Endothelial cell of umbilical vein (primary cell): ENCODE data around the gene FES. TPM values are rescaled to one million over a fixed set of nuclear protein-coding genes. Genes with fewer than 3 reads are reported as not detected.

Source experiments
- BruUV-seq: library from RNA; stranded (reverse); fragments of 400-500 nt; replicated peaks from 2 replicates; lab custom pipeline; 2021; lab: Mats Ljungman, UMichigan
- CTCF ChIA-PET: fragments of 300-600, 350-600 bp; sonication (Branson Sonifier 250); formaldehyde crosslinking; loops from one replicate; lab custom pipeline; 2021; ENCODE audit warnings: antibody characterized with exemption, inconsistent platforms; lab: Charles Lee
- POLR2A ChIA-PET: fragments of 300-600, 350-600 bp; sonication (Branson Sonifier 250); formaldehyde crosslinking; loops from one replicate; lab custom pipeline; 2021; ENCODE audit warnings: antibody characterized with exemption, inconsistent platforms; lab: Charles Lee
- DNase-seq: peaks from one replicate; pipeline ENCODE4 v3.0.0-alpha.2; 2011; ENCODE audit warnings: low read depth, low spot score
- FAIRE-seq: peaks from 2 replicates; lab custom pipeline; 2011; peaks lifted over from hg19 to GRCh38; lab: Jason Lieb, UNC
- H2AFZ ChIP-seq: 2 replicates; pipeline ENCODE4 v1.6.0; 2012; ENCODE audit warnings: low read depth, low read length, control low read depth, inconsistent platforms
- H3K27ac ChIP-seq: 2 replicates; pipeline ENCODE4 v1.5.1; 2011; ENCODE audit warnings: low read depth, mild to moderate bottlenecking, control low read depth, low read length, moderate library complexity; ENCODE audit not compliant: insufficient read depth
- H3K27me3 ChIP-seq, 2 experiments: 2 replicates each; pipeline versions ENCODE4 v1.6.0 to v1.6.1; 2011; ENCODE audit warnings: low read length in 2 of 2, mixed read lengths in 1 of 2; ENCODE audit not compliant: control insufficient read depth in 2 of 2, insufficient read depth in 2 of 2
- H3K36me3 ChIP-seq, 2 experiments: 2 replicates in 1 of 2; 3 replicates in 1 of 2; pipeline ENCODE4 v1.5.1; 2011; ENCODE audit warnings: low read length in 2 of 2, mild to moderate bottlenecking in 1 of 2, moderate library complexity in 1 of 2; ENCODE audit not compliant: control insufficient read depth in 2 of 2, insufficient read depth in 2 of 2; ENCODE audit errors: extremely low read depth in 1 of 2
- H3K4me1 ChIP-seq: 3 replicates; pipeline ENCODE4 v1.5.1; 2011; ENCODE audit warnings: mild to moderate bottlenecking, low read length; ENCODE audit not compliant: control insufficient read depth, insufficient read depth; ENCODE audit errors: extremely low read depth
- H3K4me2 ChIP-seq: 2 replicates; pipeline ENCODE4 v1.6.1; 2011; ENCODE audit warnings: low read length, control low read depth, mixed read lengths; ENCODE audit not compliant: insufficient read depth
- H3K4me3 ChIP-seq, 3 experiments: fragments of 200-600 bp in 1 of 3; sonication (generic), shearing (Covaris generic) in 1 of 3; replicated peaks in 1 of 3; 2 replicates each; pipeline ENCODE4 v1.5.1; 2011 to 2016; ENCODE audit warnings: control low read depth in 3 of 3, low read length in 3 of 3, mild to moderate bottlenecking in 2 of 3, inconsistent platforms in 1 of 3, low read depth in 1 of 3, moderate library complexity in 1 of 3; ENCODE audit not compliant: insufficient read depth in 1 of 3
- H3K79me2 ChIP-seq: 2 replicates; pipeline ENCODE4 v1.6.0; 2012; ENCODE audit warnings: low read length, inconsistent platforms; ENCODE audit not compliant: control insufficient read depth, insufficient read depth
- H3K9ac ChIP-seq: replicated peaks from 2 replicates; pipeline ENCODE3; 2011; ENCODE audit warnings: low read length, control low read depth; ENCODE audit not compliant: insufficient read depth; ENCODE audit errors: extremely low read depth
- H3K9me1 ChIP-seq: replicated peaks from 3 replicates; pipeline ENCODE4 v1.6.0; 2011; ENCODE audit warnings: mild to moderate bottlenecking, low read length; ENCODE audit not compliant: control insufficient read depth, insufficient read depth; ENCODE audit errors: extremely low read depth
- H3K9me3 ChIP-seq: replicated peaks from 2 replicates; pipeline ENCODE4 v1.5.1; 2012; ENCODE audit warnings: low read length, inconsistent platforms; ENCODE audit not compliant: control insufficient read depth, insufficient read depth
- H4K20me1 ChIP-seq: replicated peaks from 2 replicates; pipeline ENCODE3; 2011; ENCODE audit warnings: mild to moderate bottlenecking, low read length; ENCODE audit not compliant: control insufficient read depth, insufficient read depth; ENCODE audit errors: extremely low read depth
- CTCF ChIP-seq, 2 donors: IDR thresholded peaks; 1 replicate in 1 of 2; 2 replicates in 1 of 2; pipeline ENCODE4 v1.5.1; 2011; ENCODE audit warnings: low read length in 2 of 2, mild to moderate bottlenecking in 2 of 2, moderate library complexity in 2 of 2, control low read depth in 1 of 2, inconsistent platforms in 1 of 2, low read depth in 1 of 2; ENCODE audit not compliant: insufficient read depth in 1 of 2; ENCODE audit errors: extremely low read depth in 1 of 2
- EZH2 ChIP-seq: IDR thresholded peaks from 2 replicates; pipeline ENCODE4 v1.6.1; 2012; ENCODE audit warnings: borderline replicate concordance, low read depth, mild to moderate bottlenecking, moderate library complexity, low read length, inconsistent platforms; ENCODE audit not compliant: severe bottlenecking
- MYC ChIP-seq: IDR thresholded peaks from one replicate; pipeline ENCODE4 v1.6.1; 2011; ENCODE audit warnings: mild to moderate bottlenecking, low read depth, low read length
- POLR2A ChIP-seq: IDR thresholded peaks from 2 replicates; pipeline ENCODE4 v1.6.1; 2012; ENCODE audit warnings: low read depth, mild to moderate bottlenecking, control low read depth, low read length
- dilution Hi-C: fragments of 300-500 bp; cut with MboI; formaldehyde crosslinking; loops from one replicate; pipeline ENCODE4 v1.15.0; 2019; ENCODE audit warnings: low sequenced_read_pairs; ENCODE audit not compliant: extremely low pct_ligation_motif_present
- intact Hi-C: fragments of 100-400 bp; cut with micrococcal nuclease; formaldehyde crosslinking; loops from one replicate; pipeline ENCODE4 v1.10.0; 2022
- polyA plus RNA-seq, 4 experiments: library from polyadenylated mRNA; depleted of rRNA in 3 of 4; stranded (reverse) in 3 of 4; unstranded in 1 of 4; fragments of >200 nt; gene quantifications; 2 replicates each; pipeline versions ENCODE4 v1.2.1 to v1.2.3, GENCODE V29; 2011 to 2012; ENCODE audit warnings: missing spikeins in 1 of 4
- total RNA-seq: library from RNA; stranded (reverse); gene quantifications from 2 replicates; pipeline ENCODE4 v1.2.3, GENCODE V29; 2021

Gene FES
- total and polyA plus RNA-seq, 2 donors (not counting 3 experiments of a cell fraction or from before 2014, with no cell fraction given) = 41.5 to 58.1 TPM

GRCh38 chr15:90871139-90871715 lies 13.1 kb upstream of the FES start:
- DNase-seq = no peak
- H3K27ac ChIP-seq = peak overlapping the region; percentile 89
- H3K9me1 ChIP-seq = no peaks in the 10 kb centered on the region
- no peak for FAIRE-seq
- H3K9ac ChIP-seq = peak overlapping the region; percentile 94
- dilution Hi-C loops = no loop called here
- H2AFZ ChIP-seq = peak overlapping the region; percentile 23
- ChIA-PET CTCF (interaction anchor here (0.6 to 4.0 kb wide), 3 partner anchors 14 to 302 kb away, joined by 3 to 26 read pairs (median 15); partner anchors contain the start of gene FES), POLR2A (interaction anchor here (0.8 kb wide), 1 partner anchor 13 kb away, joined by 5 read pairs; the partner anchor contains the start of gene FES)
- no peaks in the 10 kb centered on the region for H3K9me3 ChIP-seq
- BruUV-seq = no TSS peak
- peak overlapping the region; percentile 81 for H3K4me2 ChIP-seq
- H3K36me3 ChIP-seq = peaks cover 0 to 2% of the 10 kb centered on the region in 2 experiments
- H3K4me3 ChIP-seq = peak overlapping the region; percentile 36 to 73 (median 69)
- H3K4me1 ChIP-seq = peaks cover 42% of the 10 kb centered on the region
- H4K20me1 ChIP-seq = no peaks in the 10 kb centered on the region
- intact Hi-C loops = no loop called here
- H3K27me3 ChIP-seq = no peaks in the 10 kb centered on the region
- no peak for TF ChIP-seq MYC
- TF ChIP-seq EZH2 = no peak
- no peak for TF ChIP-seq CTCF (IDR thresholded peaks at IDR 0.05; ENCODE audit: extremely low read depth in 1 of 2, insufficient read depth in 1 of 2, low read depth in 1 of 2, low read length in 2 of 2)
- peak; percentile 17 for TF ChIP-seq POLR2A
- peaks cover 49% of the 10 kb centered on the region for H3K79me2 ChIP-seq
